CD4-positive, alpha-beta memory T cell (primary cell): ENCODE measurements around the gene EPHA2. TPM values are rescaled to one million over a fixed set of nuclear protein-coding genes. Genes with fewer than 3 reads are reported as not detected.

Source experiments
- CTCF ChIA-PET: fragments of 350-600 bp; sonication (Branson Sonifier 250); formaldehyde crosslinking; loops from one replicate; lab custom pipeline; 2021; ENCODE audit warnings: inconsistent platforms; ENCODE audit not compliant: partially characterized antibody; lab: Charles Lee
- POLR2A ChIA-PET: fragments of 350-600 bp; sonication (Branson Sonifier 250); formaldehyde crosslinking; loops from one replicate; lab custom pipeline; 2021; ENCODE audit not compliant: partially characterized antibody; lab: Charles Lee
- DNase-seq, 5 donors: peaks; one replicate each; pipeline versions ENCODE4 v3.0.0 to v3.0.0-alpha.2; 2020 to 2022; ENCODE audit warnings: mixed read lengths in 1 of 5
- H3K27ac ChIP-seq: one replicate; pipeline ENCODE4 v1.7.0; 2013; ENCODE audit warnings: low read depth, low read length
- H3K27me3 ChIP-seq: 2 replicates; pipeline ENCODE4 v1.7.0; 2013; ENCODE audit warnings: mild to moderate bottlenecking, low read length, moderate library complexity; ENCODE audit not compliant: insufficient read depth
- H3K36me3 ChIP-seq: 2 replicates; pipeline ENCODE4 v1.7.0; 2013; ENCODE audit warnings: mild to moderate bottlenecking, low read length, moderate library complexity; ENCODE audit not compliant: insufficient read depth
- H3K4me1 ChIP-seq: 2 replicates; pipeline ENCODE4 v1.7.0; 2013; ENCODE audit warnings: mild to moderate bottlenecking, low read length, moderate library complexity; ENCODE audit not compliant: insufficient read depth
- H3K4me3 ChIP-seq, 2 donors: one replicate each; pipeline ENCODE4 v1.7.0; 2013; ENCODE audit warnings: low read length in 2 of 2, mild to moderate bottlenecking in 1 of 2
- H3K9me3 ChIP-seq, 2 donors: one replicate each; pipeline ENCODE4 v1.7.0; 2013; ENCODE audit warnings: low read length in 2 of 2, control low read depth in 1 of 2; ENCODE audit not compliant: control insufficient read depth in 1 of 2
- H3K27ac Mint-ChIP-seq, 7 donors: one replicate each; pipeline ENCODE4 v1.8.0; 2020 to 2021; ENCODE audit warnings: mixed read lengths in 7 of 7, mild to moderate bottlenecking in 6 of 7, inconsistent platforms in 3 of 7, moderate library complexity in 3 of 7
- H3K27me3 Mint-ChIP-seq, 2 donors: one replicate each; pipeline ENCODE4 v1.8.0; 2020 to 2021; ENCODE audit warnings: mixed read lengths in 2 of 2
- H3K36me3 Mint-ChIP-seq, 2 donors: one replicate each; pipeline ENCODE4 v1.8.0; 2020 to 2021; ENCODE audit warnings: mixed read lengths in 2 of 2, inconsistent platforms in 1 of 2, mild to moderate bottlenecking in 1 of 2
- H3K4me1 Mint-ChIP-seq, 4 donors: one replicate each; pipeline ENCODE4 v1.8.0; 2020 to 2021; ENCODE audit warnings: mixed read lengths in 4 of 4, mild to moderate bottlenecking in 1 of 4
- H3K4me3 Mint-ChIP-seq, 8 donors: one replicate each; pipeline ENCODE4 v1.8.0; 2020 to 2021; ENCODE audit warnings: mixed read lengths in 8 of 8, mild to moderate bottlenecking in 7 of 8, moderate library complexity in 6 of 8, inconsistent platforms in 3 of 8
- H3K9me3 Mint-ChIP-seq, 8 donors: one replicate each; pipeline ENCODE4 v1.8.0; 2020 to 2021; ENCODE audit warnings: mixed read lengths in 8 of 8, mild to moderate bottlenecking in 5 of 8, inconsistent platforms in 3 of 8, moderate library complexity in 1 of 8
- intact Hi-C: fragments of 100-400 bp; cut with micrococcal nuclease; formaldehyde crosslinking; loops from one replicate; pipeline ENCODE4 v1.15.1; 2023
- polyA plus RNA-seq, 2 donors: library from polyadenylated mRNA; unstranded; fragments of 300-500 nt; fragmentation: Illumina TruSeq; gene quantifications; one replicate each; pipeline ENCODE4 v1.2.3, GENCODE V29; 2021
- total RNA-seq, 2 experiments: library from RNA; stranded (reverse); gene quantifications; one replicate each; pipeline ENCODE4 v1.2.3, GENCODE V29; 2021

Gene EPHA2
- total and polyA plus RNA-seq, 4 experiments from 2014 or later: not detected

- Histone ChIP-seq H3K9me3 (no peaks in the 10 kb centered on the region), H3K4me1 (peaks cover 61% of the 10 kb centered on the region), H3K27me3 (no peaks in the 10 kb centered on the region), H3K4me3 (no peak overlapping the region), H3K36me3 (no peaks in the 10 kb centered on the region), H3K27ac (peak overlapping the region; percentile 43)
- peak overlapping the region; percentile 71 to 90 (median 84) for H3K4me3 Mint-ChIP-seq
- POLR2A ChIA-PET: no interaction called here
- H3K4me1 Mint-ChIP-seq: peaks cover 52 to 89% (median 70%) of the 10 kb centered on the region in 4 donors
- intact Hi-C loops: no loop called here
- H3K36me3 Mint-ChIP-seq: no peaks in the 10 kb centered on the region
- peak overlapping the region; percentile 66 to 96 (median 88) for H3K27ac Mint-ChIP-seq
- DNase-seq: no peak
- no peaks in the 10 kb centered on the region for H3K9me3 Mint-ChIP-seq
- CTCF ChIA-PET: interaction anchor here (1.7 to 2.1 kb wide), 2 partner anchors 27 to 83 kb away, joined by 5 to 6 read pairs; no protein-coding TSS in a partner anchor
- H3K27me3 Mint-ChIP-seq: no peaks in the 10 kb centered on the region
These were observed 5.8 kb upstream of the EPHA2 start for GRCh38 chr1:16161717-16162116.

GRCh38 chr1:16158993-16159831, 3.3 kb upstream of the EPHA2 start:
- H3K9me3 Mint-ChIP-seq: no peaks in the 10 kb centered on the region
- H3K36me3 Mint-ChIP-seq: no peaks in the 10 kb centered on the region
- H3K27ac Mint-ChIP-seq: peak overlapping the region in 5 of 7 donors; percentile 23 to 93 (median 48)
- CTCF ChIA-PET: no interaction called here
- Histone ChIP-seq H3K4me1 (peaks cover 80% of the 10 kb centered on the region), H3K27me3 (no peaks in the 10 kb centered on the region), H3K27ac (no peak overlapping the region), H3K9me3 (no peaks in the 10 kb centered on the region), H3K4me3 (no peak overlapping the region), H3K36me3 (no peaks in the 10 kb centered on the region)
- no peak for DNase-seq
- H3K4me3 Mint-ChIP-seq: peak overlapping the region in 1 of 8 donors; percentile 76
- no peaks in the 10 kb centered on the region for H3K27me3 Mint-ChIP-seq
- peaks cover 38 to 81% (median 62%) of the 10 kb centered on the region in 4 donors for H3K4me1 Mint-ChIP-seq
- intact Hi-C loops: no loop called here
- POLR2A ChIA-PET: no interaction called here

GRCh38 chr1:16158025-16158424, 2.2 kb upstream of the EPHA2 start:
- no peaks in the 10 kb centered on the region for H3K9me3 Mint-ChIP-seq
- H3K4me3 Mint-ChIP-seq: peak overlapping the region in 7 of 8 donors; percentile 8 to 53 (median 36)
- H3K27me3 ChIP-seq: no peaks in the 10 kb centered on the region
- no peaks in the 10 kb centered on the region for H3K36me3 Mint-ChIP-seq
- no peaks in the 10 kb centered on the region for H3K9me3 ChIP-seq
- H3K4me1 Mint-ChIP-seq: peaks cover 33 to 76% (median 53%) of the 10 kb centered on the region in 4 donors
- H3K27ac Mint-ChIP-seq: peak overlapping the region; percentile 20 to 81 (median 48)
- H3K27ac ChIP-seq: no peak overlapping the region
- peak; percentile 67 to 77 (median 73) for DNase-seq
- intact Hi-C loops: no loop called here
- ChIA-PET POLR2A (no interaction called here), CTCF (no interaction called here)
- H3K27me3 Mint-ChIP-seq: peaks cover under 1 to 1% of the 10 kb centered on the region in 2 donors
- H3K4me3 ChIP-seq: no peak overlapping the region
- peaks cover 79% of the 10 kb centered on the region for H3K4me1 ChIP-seq
- no peaks in the 10 kb centered on the region for H3K36me3 ChIP-seq

GRCh38 chr1:16156848-16157495, 1.1 kb upstream of the EPHA2 start:
- intact Hi-C loops: no loop called here
- Histone ChIP-seq H3K4me3 (no peak overlapping the region), H3K36me3 (no peaks in the 10 kb centered on the region), H3K4me1 (peaks cover 69% of the 10 kb centered on the region), H3K27ac (no peak overlapping the region), H3K27me3 (no peaks in the 10 kb centered on the region), H3K9me3 (no peaks in the 10 kb centered on the region)
- H3K27ac Mint-ChIP-seq: peak overlapping the region in 6 of 7 donors; percentile 15 to 73 (median 51)
- no peaks in the 10 kb centered on the region for H3K36me3 Mint-ChIP-seq
- peaks cover 1 to 2% of the 10 kb centered on the region in 2 donors for H3K27me3 Mint-ChIP-seq
- peaks cover 27 to 66% (median 47%) of the 10 kb centered on the region in 4 donors for H3K4me1 Mint-ChIP-seq
- no peak for DNase-seq
- H3K9me3 Mint-ChIP-seq: no peaks in the 10 kb centered on the region
- peak overlapping the region in 7 of 8 donors; percentile 7 to 75 (median 49) for H3K4me3 Mint-ChIP-seq
- ChIA-PET CTCF (interaction anchor here (0.7 to 2.0 kb wide), 6 partner anchors 9 to 80 kb away, joined by 3 to 5 read pairs (median 4); no protein-coding TSS in a partner anchor), POLR2A (interaction anchor here (1.7 kb wide), 1 partner anchor 61 kb away, joined by 4 read pairs; no protein-coding TSS in a partner anchor)

- peak overlapping the region; percentile 55 to 83 (median 79) for H3K4me3 Mint-ChIP-seq
- H3K27ac Mint-ChIP-seq: no peak overlapping the region
- no peak overlapping the region for H3K27ac ChIP-seq
- intact Hi-C loops: loop anchor here (2.0 kb wide), 1 partner anchor 15 kb away; no protein-coding TSS in a partner anchor
- H3K36me3 ChIP-seq: no peaks in the 10 kb centered on the region
- no peaks in the 10 kb centered on the region for H3K9me3 ChIP-seq
- peaks cover 67% of the 10 kb centered on the region for H3K4me1 ChIP-seq
- no peak for DNase-seq
- ChIA-PET POLR2A (interaction anchor here (0.6 to 1.0 kb wide), 4 partner anchors 9 to 74 kb away, joined by 3 to 4 read pairs (median 3); no protein-coding TSS in a partner anchor), CTCF (interaction anchor here (0.7 to 1.7 kb wide), 9 partner anchors 10 to 225 kb away, joined by 3 to 8 read pairs (median 3); no protein-coding TSS in a partner anchor)
- H3K4me1 Mint-ChIP-seq: peaks cover 24 to 51% (median 36%) of the 10 kb centered on the region in 4 donors
- no peaks in the 10 kb centered on the region for H3K36me3 Mint-ChIP-seq
- peaks cover 1 to 2% of the 10 kb centered on the region in 2 donors for H3K27me3 Mint-ChIP-seq
- no peaks in the 10 kb centered on the region for H3K27me3 ChIP-seq
- H3K4me3 ChIP-seq: peak overlapping the region in 1 of 2 donors; percentile 49
- no peaks in the 10 kb centered on the region for H3K9me3 Mint-ChIP-seq
These were observed 1.7 kb downstream of the EPHA2 start for GRCh38 chr1:16153999-16154673.

- ChIA-PET POLR2A (interaction anchor here (0.6 kb wide), 1 partner anchor 73 kb away, joined by 3 read pairs; no protein-coding TSS in a partner anchor), CTCF (interaction anchor here (0.8 to 1.7 kb wide), 6 partner anchors 9 to 75 kb away, joined by 3 to 8 read pairs (median 4); no protein-coding TSS in a partner anchor)
- Histone ChIP-seq H3K27ac (no peak overlapping the region), H3K4me3 (no peak overlapping the region), H3K9me3 (no peaks in the 10 kb centered on the region), H3K36me3 (no peaks in the 10 kb centered on the region), H3K4me1 (peaks cover 59% of the 10 kb centered on the region), H3K27me3 (no peaks in the 10 kb centered on the region)
- H3K27me3 Mint-ChIP-seq: peaks cover 1 to 2% of the 10 kb centered on the region in 2 donors
- H3K36me3 Mint-ChIP-seq: no peaks in the 10 kb centered on the region
- intact Hi-C loops: no loop called here
- H3K27ac Mint-ChIP-seq: no peak overlapping the region
- no peaks in the 10 kb centered on the region for H3K9me3 Mint-ChIP-seq
- H3K4me1 Mint-ChIP-seq: peaks cover 19 to 43% (median 30%) of the 10 kb centered on the region in 4 donors
- peak overlapping the region in 1 of 8 donors; percentile 55 for H3K4me3 Mint-ChIP-seq
- peak in 1 of 5 donors; percentile 20 for DNase-seq
These were observed 2.5 kb downstream of the EPHA2 start for GRCh38 chr1:16153096-16153998.
